C4-2B (cell line): Measurements from ENCODE around the gene LLPH.

ENCODE experiments used
- H3K27ac ChIP-seq: fragments of 450-650 bp; 2 replicates; pipeline ENCODE4 v1.5.1; 2017
- ZFX ChIP-seq: fragments of 450-650 bp; IDR thresholded peaks from 2 replicates; pipeline ENCODE4 v1.6.1; 2017
- TF ChIP-seq, protein P1 (sequence below): fragments of 450-650 bp; conservative IDR thresholded peaks from 2 replicates; pipeline ENCODE4 v1.5.1; 2017; ENCODE audit warnings: mild to moderate bottlenecking

The LLPH gene

DNA sequence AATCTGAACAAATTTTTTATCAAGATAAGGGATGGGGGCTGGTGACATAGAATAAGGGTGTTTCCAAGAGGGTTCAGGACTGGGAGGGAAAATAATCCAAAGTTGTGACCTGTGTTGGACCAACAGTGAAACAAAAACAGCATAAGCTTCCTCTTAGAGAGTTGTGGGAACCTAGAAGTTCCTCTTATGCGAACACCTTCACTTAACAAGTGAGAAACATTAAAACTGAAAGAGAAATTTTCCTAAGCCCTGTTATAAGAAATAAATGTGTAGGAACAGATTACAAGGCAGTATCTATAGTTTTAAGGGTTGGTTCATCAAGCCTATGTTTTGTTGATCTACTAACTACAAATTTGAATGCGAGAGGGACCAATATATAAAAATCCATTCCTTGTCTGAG is 58.4 kb downstream of the LLPH start:
- no peak overlapping the region for H3K27ac ChIP-seq
- TF ChIP-seq ZFX, result no peak
- TF ChIP-seq, protein P1, sequence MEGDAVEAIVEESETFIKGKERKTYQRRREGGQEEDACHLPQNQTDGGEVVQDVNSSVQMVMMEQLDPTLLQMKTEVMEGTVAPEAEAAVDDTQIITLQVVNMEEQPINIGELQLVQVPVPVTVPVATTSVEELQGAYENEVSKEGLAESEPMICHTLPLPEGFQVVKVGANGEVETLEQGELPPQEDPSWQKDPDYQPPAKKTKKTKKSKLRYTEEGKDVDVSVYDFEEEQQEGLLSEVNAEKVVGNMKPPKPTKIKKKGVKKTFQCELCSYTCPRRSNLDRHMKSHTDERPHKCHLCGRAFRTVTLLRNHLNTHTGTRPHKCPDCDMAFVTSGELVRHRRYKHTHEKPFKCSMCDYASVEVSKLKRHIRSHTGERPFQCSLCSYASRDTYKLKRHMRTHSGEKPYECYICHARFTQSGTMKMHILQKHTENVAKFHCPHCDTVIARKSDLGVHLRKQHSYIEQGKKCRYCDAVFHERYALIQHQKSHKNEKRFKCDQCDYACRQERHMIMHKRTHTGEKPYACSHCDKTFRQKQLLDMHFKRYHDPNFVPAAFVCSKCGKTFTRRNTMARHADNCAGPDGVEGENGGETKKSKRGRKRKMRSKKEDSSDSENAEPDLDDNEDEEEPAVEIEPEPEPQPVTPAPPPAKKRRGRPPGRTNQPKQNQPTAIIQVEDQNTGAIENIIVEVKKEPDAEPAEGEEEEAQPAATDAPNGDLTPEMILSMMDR, result no peak

GRCh38 chr12:66071549-66071948 is 59.0 kb downstream of the LLPH start:
- H3K27ac ChIP-seq, result no peak overlapping the region
- TF ChIP-seq ZFX, result no peak
- TF ChIP-seq, protein P1, result no peak

GRCh38 chr12:66070378-66071120 is 60.0 kb downstream of the LLPH start:
- TF ChIP-seq ZFX, result no peak
- TF ChIP-seq, protein P1, result no peak
- no peak overlapping the region for H3K27ac ChIP-seq

DNA sequence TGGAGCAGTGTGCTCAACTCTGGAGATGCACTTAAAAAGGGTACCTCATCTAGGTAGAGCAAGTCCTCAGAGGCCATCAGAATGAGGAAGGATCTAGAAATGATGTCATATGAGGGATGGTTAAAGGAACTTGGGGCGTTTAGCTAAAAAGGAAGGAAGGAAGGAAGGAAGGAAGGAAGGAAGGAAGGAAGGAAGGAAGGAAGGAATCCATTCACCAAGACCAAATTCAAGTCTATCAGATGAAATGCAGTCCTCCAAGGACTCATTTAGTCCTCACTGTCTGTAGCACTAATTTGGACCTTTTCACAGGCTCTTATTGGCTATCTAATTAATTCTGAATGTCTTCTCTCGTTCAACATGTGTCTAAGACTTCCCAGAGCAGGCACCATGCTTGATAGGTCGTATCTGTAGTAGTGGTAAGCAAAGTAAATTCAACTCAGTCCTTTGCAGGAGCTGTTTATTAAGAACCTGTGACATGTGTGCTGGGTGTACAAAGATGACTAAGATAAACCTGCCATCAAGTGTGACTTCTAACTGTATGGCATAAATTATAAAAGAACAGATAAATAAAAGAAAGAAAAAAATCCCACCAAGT is 63.5 kb downstream of the LLPH start:
- no peak overlapping the region for H3K27ac ChIP-seq
- TF ChIP-seq, protein P1, result no peak
- no peak for TF ChIP-seq ZFX
